ENCODE measurements around the gene CBY1. TPM values are rescaled to one million over a fixed set of nuclear protein-coding genes. Genes with fewer than 3 reads are reported as not detected.

The CBY1 gene
- total RNA-seq, 2 experiments from 2014 or later, result 3.5 to 12.8 TPM

DNA sequence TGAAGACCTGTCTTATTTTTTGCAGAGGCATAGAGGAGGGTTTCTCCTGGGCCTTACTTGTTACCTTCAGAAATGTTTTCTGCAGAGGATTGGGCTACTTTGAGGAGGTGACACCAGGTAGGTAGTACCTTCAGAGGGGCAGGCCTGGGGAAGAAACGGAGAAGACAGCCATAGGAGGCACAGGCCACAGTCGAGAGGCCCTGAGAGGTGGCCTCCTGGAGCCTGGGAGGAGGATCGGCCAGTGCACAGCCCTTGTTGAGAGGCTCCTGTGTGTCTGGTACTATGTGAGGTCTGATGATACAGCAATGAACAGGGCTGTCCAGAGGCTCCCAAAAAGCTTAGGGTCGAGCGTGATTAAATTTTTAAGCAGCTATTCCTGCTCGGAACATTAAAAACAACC, 60.8 kb downstream of the CBY1 start:
- Histone ChIP-seq H3K4me2 (ENCODE audit: low read length) (no peak overlapping the region), H4K20me1 (ENCODE audit: insufficient read depth, low read length) (peaks cover 8% of the 10 kb centered on the region; the same call in 1 of the 2 replicates), H3K36me3 (ENCODE audit: insufficient read depth, low read length) (peaks cover 52% of the 10 kb centered on the region), H3K9me2 (ENCODE audit: insufficient read depth, low read length) (no peaks in the 10 kb centered on the region), H3K4me1 (ENCODE audit: insufficient read depth, low read length, poor library complexity, severe bottlenecking) (no peaks in the 10 kb centered on the region), H3K4me3 (ENCODE audit: low read depth, low read length, poor library complexity, severe bottlenecking) (no peak overlapping the region), H3K9me3 (ENCODE audit: low read length) (no peaks in the 10 kb centered on the region), H2AFZ (ENCODE audit: low read length) (no peak overlapping the region), H3K79me2 (ENCODE audit: insufficient read depth, low read depth, low read length) (peaks cover 15% of the 10 kb centered on the region), H3K27ac (ENCODE audit: low read depth, low read length, poor library complexity, severe bottlenecking) (no peak overlapping the region)
- no TSS peak for BruUV-seq (replicated peaks)
- intact Hi-C loops (cut with micrococcal nuclease; ENCODE audit: unreplicated experiment), result no loop called here
- POLR2A ChIA-PET, result no interaction called here
- CTCF ChIA-PET (ENCODE audit: unreplicated experiment), result no interaction called here
- TF ChIP-seq, protein P1, sequence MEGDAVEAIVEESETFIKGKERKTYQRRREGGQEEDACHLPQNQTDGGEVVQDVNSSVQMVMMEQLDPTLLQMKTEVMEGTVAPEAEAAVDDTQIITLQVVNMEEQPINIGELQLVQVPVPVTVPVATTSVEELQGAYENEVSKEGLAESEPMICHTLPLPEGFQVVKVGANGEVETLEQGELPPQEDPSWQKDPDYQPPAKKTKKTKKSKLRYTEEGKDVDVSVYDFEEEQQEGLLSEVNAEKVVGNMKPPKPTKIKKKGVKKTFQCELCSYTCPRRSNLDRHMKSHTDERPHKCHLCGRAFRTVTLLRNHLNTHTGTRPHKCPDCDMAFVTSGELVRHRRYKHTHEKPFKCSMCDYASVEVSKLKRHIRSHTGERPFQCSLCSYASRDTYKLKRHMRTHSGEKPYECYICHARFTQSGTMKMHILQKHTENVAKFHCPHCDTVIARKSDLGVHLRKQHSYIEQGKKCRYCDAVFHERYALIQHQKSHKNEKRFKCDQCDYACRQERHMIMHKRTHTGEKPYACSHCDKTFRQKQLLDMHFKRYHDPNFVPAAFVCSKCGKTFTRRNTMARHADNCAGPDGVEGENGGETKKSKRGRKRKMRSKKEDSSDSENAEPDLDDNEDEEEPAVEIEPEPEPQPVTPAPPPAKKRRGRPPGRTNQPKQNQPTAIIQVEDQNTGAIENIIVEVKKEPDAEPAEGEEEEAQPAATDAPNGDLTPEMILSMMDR (conservative IDR thresholded peaks at IDR 0.05; ENCODE audit: low read length), result no peak
- no peak for TF ChIP-seq EZH2phosphoT487 (IDR thresholded peaks at IDR 0.05; ENCODE audit: borderline replicate concordance, low read depth, low read length)
- no peak for DNase-seq (ENCODE audit: low spot score)

DNA sequence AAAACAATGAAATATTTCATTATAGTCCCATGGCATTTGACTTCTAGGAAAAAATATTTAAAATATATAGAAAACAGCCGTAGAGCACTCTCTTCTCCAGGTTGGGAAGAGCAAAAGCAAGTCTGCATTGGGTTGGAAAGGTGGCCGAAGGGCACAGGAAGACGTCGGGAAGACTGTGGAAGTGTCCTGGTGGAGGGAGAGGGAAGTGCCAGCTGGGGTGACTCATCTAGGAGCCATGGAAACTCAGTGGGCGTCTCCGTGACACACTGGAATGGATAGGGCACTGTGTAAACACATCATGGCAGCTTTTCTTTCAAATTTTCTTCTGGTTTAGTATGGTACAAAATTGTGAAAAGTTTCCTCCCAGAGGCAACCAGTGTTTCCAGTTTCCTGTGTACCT, 62.0 kb downstream of the CBY1 start:
- peaks cover 4% of the 10 kb centered on the region for H3K79me2 ChIP-seq (ENCODE audit: insufficient read depth, low read depth, low read length)
- H3K9me3 ChIP-seq (ENCODE audit: low read length), result no peaks in the 10 kb centered on the region
- H3K4me3 ChIP-seq (ENCODE audit: low read depth, low read length, poor library complexity, severe bottlenecking), result no peak overlapping the region
- no peak overlapping the region for H2AFZ ChIP-seq (ENCODE audit: low read length)
- H3K9me2 ChIP-seq (ENCODE audit: insufficient read depth, low read length), result no peaks in the 10 kb centered on the region
- POLR2A ChIA-PET, result no interaction called here
- H3K36me3 ChIP-seq (ENCODE audit: insufficient read depth, low read length), result peaks cover 59% of the 10 kb centered on the region
- CTCF ChIA-PET (ENCODE audit: unreplicated experiment), result no interaction called here
- no TSS peak for BruUV-seq (replicated peaks)
- TF ChIP-seq EZH2phosphoT487 (IDR thresholded peaks at IDR 0.05; ENCODE audit: borderline replicate concordance, low read depth, low read length), result no peak
- TF ChIP-seq, protein P1 (conservative IDR thresholded peaks at IDR 0.05; ENCODE audit: low read length), result no peak
- peaks cover 6% of the 10 kb centered on the region; the same call in 1 of the 2 replicates for H4K20me1 ChIP-seq (ENCODE audit: insufficient read depth, low read length)
- H3K4me1 ChIP-seq (ENCODE audit: insufficient read depth, low read length, poor library complexity, severe bottlenecking), result no peaks in the 10 kb centered on the region
- no peak overlapping the region for H3K4me2 ChIP-seq (ENCODE audit: low read length)
- intact Hi-C loops (cut with micrococcal nuclease; ENCODE audit: unreplicated experiment), result no loop called here
- no peak overlapping the region for H3K27ac ChIP-seq (ENCODE audit: low read depth, low read length, poor library complexity, severe bottlenecking)
- DNase-seq (ENCODE audit: low spot score), result no peak

DNA sequence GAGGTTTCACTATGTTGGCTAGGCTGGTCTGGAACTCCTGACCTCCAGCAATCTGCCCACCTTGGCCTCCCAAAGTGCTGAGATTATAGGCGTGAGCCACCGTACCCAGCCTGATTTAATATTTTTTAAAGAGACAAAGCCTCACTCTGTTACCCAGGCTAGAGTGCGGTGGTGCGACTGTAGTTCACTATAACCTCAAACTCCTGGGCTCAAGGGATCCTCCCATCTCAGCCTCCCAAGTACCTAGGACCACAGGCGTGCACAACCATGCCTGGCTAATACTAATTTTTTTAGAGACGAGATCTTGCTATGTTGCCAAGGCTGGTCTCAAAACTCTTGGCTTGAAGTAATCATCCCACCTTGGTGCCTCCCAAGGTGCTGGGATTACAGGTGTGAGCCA, 62.8 kb downstream of the CBY1 start:
- intact Hi-C loops (cut with micrococcal nuclease; ENCODE audit: unreplicated experiment), result no loop called here
- Histone ChIP-seq H3K4me2 (ENCODE audit: low read length) (no peak overlapping the region), H3K4me1 (ENCODE audit: insufficient read depth, low read length, poor library complexity, severe bottlenecking) (no peaks in the 10 kb centered on the region), H2AFZ (ENCODE audit: low read length) (no peak overlapping the region), H3K79me2 (ENCODE audit: insufficient read depth, low read depth, low read length) (no peaks in the 10 kb centered on the region), H3K9me3 (ENCODE audit: low read length) (no peaks in the 10 kb centered on the region), H3K27ac (ENCODE audit: low read depth, low read length, poor library complexity, severe bottlenecking) (no peak overlapping the region), H3K4me3 (ENCODE audit: low read depth, low read length, poor library complexity, severe bottlenecking) (no peak overlapping the region), H3K9me2 (ENCODE audit: insufficient read depth, low read length) (no peaks in the 10 kb centered on the region), H3K36me3 (ENCODE audit: insufficient read depth, low read length) (peaks cover 66% of the 10 kb centered on the region), H4K20me1 (ENCODE audit: insufficient read depth, low read length) (peaks cover 6% of the 10 kb centered on the region; the same call in 1 of the 2 replicates)
- POLR2A ChIA-PET, result no interaction called here
- DNase-seq (ENCODE audit: low spot score), result no peak
- CTCF ChIA-PET (ENCODE audit: unreplicated experiment), result no interaction called here
- no peak for TF ChIP-seq EZH2phosphoT487 (IDR thresholded peaks at IDR 0.05; ENCODE audit: borderline replicate concordance, low read depth, low read length)
- TF ChIP-seq, protein P1 (conservative IDR thresholded peaks at IDR 0.05; ENCODE audit: low read length), result no peak
- BruUV-seq (replicated peaks), result no TSS peak
